ENCODE results near the gene RAB37.

Gene RAB37

DNA sequence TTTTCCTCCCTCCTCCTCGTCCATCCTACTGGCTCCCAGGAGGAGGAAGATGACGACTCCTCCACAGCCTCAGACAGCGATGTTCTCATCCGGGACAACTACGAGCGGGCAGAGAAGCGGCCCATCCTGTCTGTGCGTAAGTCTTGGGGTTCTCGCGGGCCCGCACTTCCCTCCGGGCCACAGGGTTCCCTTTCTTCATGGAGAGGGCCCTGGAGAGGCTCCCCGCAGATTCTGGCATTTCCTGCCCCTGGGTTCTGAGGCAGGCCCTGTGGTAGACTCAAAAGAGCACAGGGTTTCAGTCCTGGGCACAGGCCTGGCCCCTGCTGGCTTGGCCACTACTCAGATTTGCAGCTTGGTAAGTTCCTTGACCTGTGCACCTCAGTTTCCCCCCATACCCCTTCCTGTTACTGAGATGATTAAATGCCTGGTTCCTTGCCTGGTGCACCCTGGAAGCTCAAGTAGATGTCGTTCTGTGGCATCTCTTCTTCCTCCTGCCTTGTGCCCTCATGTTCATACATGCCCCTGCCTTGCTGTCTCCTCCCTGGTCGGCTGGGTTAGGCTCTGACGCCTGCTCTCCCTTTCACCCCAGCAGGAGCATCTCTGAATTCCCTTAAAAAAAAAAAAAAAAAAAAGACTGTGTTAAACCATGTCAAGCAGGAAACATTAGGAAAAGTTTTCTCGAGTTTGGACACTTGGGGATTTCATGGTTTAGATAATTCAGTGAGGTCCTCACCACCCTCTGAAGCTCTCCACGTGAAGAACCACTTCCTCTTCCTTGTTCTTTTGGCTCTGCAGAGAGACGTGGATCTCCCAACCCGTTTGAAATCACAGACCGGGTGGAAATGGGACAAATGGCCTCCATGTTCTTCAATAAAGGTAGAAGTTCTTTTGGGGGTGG, 53.4 kb downstream of the RAB37 start:
- no peak overlapping the region for H2AFZ ChIP-seq (ENCODE audit: low read length)
- H3K9me2 ChIP-seq (ENCODE audit: low read depth, low read length), result no peaks in the 10 kb centered on the region
- no peak overlapping the region for H3K27ac ChIP-seq (ENCODE audit: low read depth, low read length, poor library complexity, severe bottlenecking)
- H3K36me3 ChIP-seq (ENCODE audit: insufficient read depth, low read length), result peaks cover 4% of the 10 kb centered on the region; the same call in 1 of the 2 replicates
- H4K20me1 ChIP-seq (ENCODE audit: insufficient read depth, low read length), result no peaks in the 10 kb centered on the region
- no peak overlapping the region for H3K4me2 ChIP-seq (ENCODE audit: low read length)
- no peak overlapping the region for H3K9ac ChIP-seq (ENCODE audit: low read length)
- H3F3A ChIP-seq (ENCODE audit: insufficient read depth, low read length), result no peaks in the 10 kb centered on the region
- no peaks in the 10 kb centered on the region for H3K79me2 ChIP-seq (ENCODE audit: insufficient read depth, low read length)
- H3K27me3 ChIP-seq (ENCODE audit: insufficient read depth, low read length), result no peaks in the 10 kb centered on the region
- no peaks in the 10 kb centered on the region for H3K9me3 ChIP-seq (ENCODE audit: low read length)
- H3K4me3 ChIP-seq (ENCODE audit: low read depth, low read length, poor library complexity, severe bottlenecking), result no peak overlapping the region
- TF ChIP-seq, protein P1, sequence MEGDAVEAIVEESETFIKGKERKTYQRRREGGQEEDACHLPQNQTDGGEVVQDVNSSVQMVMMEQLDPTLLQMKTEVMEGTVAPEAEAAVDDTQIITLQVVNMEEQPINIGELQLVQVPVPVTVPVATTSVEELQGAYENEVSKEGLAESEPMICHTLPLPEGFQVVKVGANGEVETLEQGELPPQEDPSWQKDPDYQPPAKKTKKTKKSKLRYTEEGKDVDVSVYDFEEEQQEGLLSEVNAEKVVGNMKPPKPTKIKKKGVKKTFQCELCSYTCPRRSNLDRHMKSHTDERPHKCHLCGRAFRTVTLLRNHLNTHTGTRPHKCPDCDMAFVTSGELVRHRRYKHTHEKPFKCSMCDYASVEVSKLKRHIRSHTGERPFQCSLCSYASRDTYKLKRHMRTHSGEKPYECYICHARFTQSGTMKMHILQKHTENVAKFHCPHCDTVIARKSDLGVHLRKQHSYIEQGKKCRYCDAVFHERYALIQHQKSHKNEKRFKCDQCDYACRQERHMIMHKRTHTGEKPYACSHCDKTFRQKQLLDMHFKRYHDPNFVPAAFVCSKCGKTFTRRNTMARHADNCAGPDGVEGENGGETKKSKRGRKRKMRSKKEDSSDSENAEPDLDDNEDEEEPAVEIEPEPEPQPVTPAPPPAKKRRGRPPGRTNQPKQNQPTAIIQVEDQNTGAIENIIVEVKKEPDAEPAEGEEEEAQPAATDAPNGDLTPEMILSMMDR (IDR thresholded peaks at IDR 0.05; ENCODE audit: low read length), result no peak
- no peak for TF ChIP-seq EZH2 (IDR thresholded peaks at IDR 0.05; ENCODE audit: borderline replicate concordance, low read length)
- H3K4me1 ChIP-seq (ENCODE audit: insufficient read depth, low read length, severe bottlenecking), result no peaks in the 10 kb centered on the region

DNA sequence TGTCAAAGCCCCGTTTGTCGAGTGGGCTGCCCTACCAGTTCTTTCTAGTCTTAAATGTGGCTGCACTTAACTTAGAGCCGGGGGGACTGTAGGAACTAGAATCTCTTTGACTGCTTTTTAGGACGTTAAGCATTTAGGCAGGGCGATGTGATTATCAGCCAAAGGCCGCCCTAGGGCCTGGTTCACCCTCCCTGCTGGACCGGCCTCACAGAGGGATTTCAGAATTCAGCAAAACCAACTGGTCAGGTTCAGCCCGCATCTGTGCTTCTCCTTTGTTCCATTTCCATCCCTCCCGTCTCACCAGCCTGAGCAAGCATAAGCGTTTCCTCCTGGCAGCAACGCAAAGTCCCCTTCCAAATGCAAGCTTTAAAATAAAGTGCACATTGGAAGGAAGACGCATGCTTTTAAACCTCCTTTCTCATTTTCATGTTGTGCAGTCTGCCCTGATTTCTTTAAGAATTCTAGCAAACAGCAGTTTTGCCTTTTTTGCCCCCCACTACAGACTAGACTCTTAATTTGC, 55.6 kb downstream of the RAB37 start:
- Histone ChIP-seq H3K9me2 (ENCODE audit: low read depth, low read length) (no peaks in the 10 kb centered on the region), H3K79me2 (ENCODE audit: insufficient read depth, low read length) (no peaks in the 10 kb centered on the region), H4K20me1 (ENCODE audit: insufficient read depth, low read length) (no peaks in the 10 kb centered on the region), H3K9ac (ENCODE audit: low read length) (no peak overlapping the region), H3K36me3 (ENCODE audit: insufficient read depth, low read length) (peaks cover 7% of the 10 kb centered on the region; the same call in 1 of the 2 replicates), H3F3A (ENCODE audit: insufficient read depth, low read length) (no peaks in the 10 kb centered on the region), H3K4me3 (ENCODE audit: low read depth, low read length, poor library complexity, severe bottlenecking) (no peak overlapping the region), H3K27ac (ENCODE audit: low read depth, low read length, poor library complexity, severe bottlenecking) (no peak overlapping the region), H3K27me3 (ENCODE audit: insufficient read depth, low read length) (no peaks in the 10 kb centered on the region), H3K4me2 (ENCODE audit: low read length) (no peak overlapping the region), H2AFZ (ENCODE audit: low read length) (no peak overlapping the region), H3K9me3 (ENCODE audit: low read length) (no peaks in the 10 kb centered on the region), H3K4me1 (ENCODE audit: insufficient read depth, low read length, severe bottlenecking) (no peaks in the 10 kb centered on the region)
- TF ChIP-seq, protein P1 (IDR thresholded peaks at IDR 0.05; ENCODE audit: low read length), result no peak
- no peak for TF ChIP-seq EZH2 (IDR thresholded peaks at IDR 0.05; ENCODE audit: borderline replicate concordance, low read length)

DNA sequence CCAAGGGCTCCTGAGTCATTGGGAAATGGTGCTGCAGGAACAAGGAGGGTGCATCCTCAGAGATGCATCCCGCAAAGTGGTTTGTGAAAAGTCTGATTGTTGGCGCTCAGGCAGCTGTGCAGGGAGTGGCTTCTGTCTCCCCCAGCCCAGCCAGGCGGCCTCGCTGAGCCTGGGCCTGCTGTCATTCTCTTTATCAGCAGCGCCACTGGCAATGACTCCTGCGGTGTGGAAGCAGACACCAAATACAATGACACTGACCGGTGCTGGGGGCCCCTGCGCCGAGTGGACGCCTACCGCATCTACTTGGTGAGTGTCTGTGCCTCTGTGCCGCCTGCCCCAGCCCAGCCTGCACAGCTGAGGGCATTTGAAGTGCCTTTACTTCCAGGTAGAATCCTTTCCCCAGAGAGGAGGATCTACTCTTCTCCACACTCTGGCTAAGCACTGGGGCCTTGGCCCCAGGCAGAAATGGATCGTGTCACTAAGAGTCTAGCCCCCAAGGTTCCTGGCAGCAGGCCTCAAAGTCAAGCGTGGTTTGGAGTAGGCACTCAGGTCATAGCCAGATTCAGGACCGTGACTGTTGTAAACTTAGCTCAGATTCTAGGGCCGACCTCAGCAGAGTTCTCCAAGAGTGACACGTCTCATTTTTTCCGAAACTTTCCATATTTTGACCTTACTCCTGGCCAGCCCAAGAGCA, 58.4 kb downstream of the RAB37 start:
- no peaks in the 10 kb centered on the region for H3K27me3 ChIP-seq (ENCODE audit: insufficient read depth, low read length)
- no peaks in the 10 kb centered on the region for H4K20me1 ChIP-seq (ENCODE audit: insufficient read depth, low read length)
- H3F3A ChIP-seq (ENCODE audit: insufficient read depth, low read length), result no peaks in the 10 kb centered on the region
- TF ChIP-seq, protein P1 (IDR thresholded peaks at IDR 0.05; ENCODE audit: low read length), result no peak
- TF ChIP-seq EZH2 (IDR thresholded peaks at IDR 0.05; ENCODE audit: borderline replicate concordance, low read length), result no peak
- peaks cover 7% of the 10 kb centered on the region; the same call in 1 of the 2 replicates for H3K36me3 ChIP-seq (ENCODE audit: insufficient read depth, low read length)
- no peaks in the 10 kb centered on the region for H3K9me2 ChIP-seq (ENCODE audit: low read depth, low read length)
- H2AFZ ChIP-seq (ENCODE audit: low read length), result no peak overlapping the region
- H3K79me2 ChIP-seq (ENCODE audit: insufficient read depth, low read length), result no peaks in the 10 kb centered on the region
- H3K4me1 ChIP-seq (ENCODE audit: insufficient read depth, low read length, severe bottlenecking), result no peaks in the 10 kb centered on the region
- H3K9ac ChIP-seq (ENCODE audit: low read length), result no peak overlapping the region
- no peak overlapping the region for H3K27ac ChIP-seq (ENCODE audit: low read depth, low read length, poor library complexity, severe bottlenecking)
- H3K4me2 ChIP-seq (ENCODE audit: low read length), result no peak overlapping the region
- H3K9me3 ChIP-seq (ENCODE audit: low read length), result no peaks in the 10 kb centered on the region
- no peak overlapping the region for H3K4me3 ChIP-seq (ENCODE audit: low read depth, low read length, poor library complexity, severe bottlenecking)
